Femur (tissue), 1 donor: Measurements from ENCODE around the gene SIVA1.
A peak's percentile ranks its signal among the peaks of the same experiment; 100 is the strongest.
"Not testable (repeated sequence)": the region's sequence is repeated elsewhere in the genome, so short reads cannot be mapped to it uniquely, and the experiment has no call there.

Source experiments
- DNase-seq: peaks from one replicate; pipeline ENCODE4 v3.0.0-alpha.2; 2017

Gene SIVA1

DNA sequence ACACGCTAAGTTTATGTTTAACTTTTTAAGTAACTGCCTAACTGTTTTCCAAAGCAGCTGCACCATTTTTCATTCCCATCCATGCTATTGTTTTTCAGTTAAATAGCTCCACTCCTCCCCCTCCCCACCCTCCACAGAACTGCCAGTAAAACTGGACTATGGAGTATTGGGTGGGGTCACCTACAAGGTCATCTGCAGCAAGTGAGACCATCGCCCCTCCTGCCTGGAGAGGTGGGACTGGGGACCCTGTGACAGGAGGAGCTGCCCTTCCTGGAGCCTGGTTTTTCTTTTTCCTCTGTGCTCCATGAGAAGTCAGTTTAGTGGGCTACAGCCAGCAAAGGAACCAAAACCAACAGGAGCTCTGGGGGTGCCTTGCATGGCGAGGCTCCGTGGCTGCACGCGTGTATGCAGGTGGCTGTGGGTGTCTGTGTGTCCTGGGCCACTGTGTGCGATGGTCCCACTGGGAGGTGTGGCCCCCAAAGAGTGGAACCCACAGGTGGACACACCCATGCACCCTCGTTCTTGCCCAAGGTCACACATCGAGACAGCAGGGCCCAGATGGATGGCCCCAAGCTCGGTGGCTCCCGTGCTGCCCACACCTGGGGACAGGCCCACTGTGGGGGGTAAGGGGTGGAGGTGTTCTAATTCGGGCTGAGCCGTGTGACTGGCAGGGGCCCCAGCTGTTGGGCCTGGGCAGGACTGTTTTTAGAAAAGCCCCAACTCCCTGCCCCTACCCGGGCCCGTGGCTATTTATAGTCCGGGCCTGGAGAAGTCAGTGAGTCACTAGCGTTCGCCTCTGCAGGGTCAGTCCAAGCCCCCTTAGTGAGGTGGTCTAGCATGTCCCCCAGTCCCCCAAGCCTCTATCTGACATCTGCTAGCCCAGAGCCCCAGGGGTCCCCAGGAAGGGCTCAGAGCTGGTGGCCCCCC is 31.2 kb upstream of the SIVA1 start:
- DNase-seq: no peak

DNA sequence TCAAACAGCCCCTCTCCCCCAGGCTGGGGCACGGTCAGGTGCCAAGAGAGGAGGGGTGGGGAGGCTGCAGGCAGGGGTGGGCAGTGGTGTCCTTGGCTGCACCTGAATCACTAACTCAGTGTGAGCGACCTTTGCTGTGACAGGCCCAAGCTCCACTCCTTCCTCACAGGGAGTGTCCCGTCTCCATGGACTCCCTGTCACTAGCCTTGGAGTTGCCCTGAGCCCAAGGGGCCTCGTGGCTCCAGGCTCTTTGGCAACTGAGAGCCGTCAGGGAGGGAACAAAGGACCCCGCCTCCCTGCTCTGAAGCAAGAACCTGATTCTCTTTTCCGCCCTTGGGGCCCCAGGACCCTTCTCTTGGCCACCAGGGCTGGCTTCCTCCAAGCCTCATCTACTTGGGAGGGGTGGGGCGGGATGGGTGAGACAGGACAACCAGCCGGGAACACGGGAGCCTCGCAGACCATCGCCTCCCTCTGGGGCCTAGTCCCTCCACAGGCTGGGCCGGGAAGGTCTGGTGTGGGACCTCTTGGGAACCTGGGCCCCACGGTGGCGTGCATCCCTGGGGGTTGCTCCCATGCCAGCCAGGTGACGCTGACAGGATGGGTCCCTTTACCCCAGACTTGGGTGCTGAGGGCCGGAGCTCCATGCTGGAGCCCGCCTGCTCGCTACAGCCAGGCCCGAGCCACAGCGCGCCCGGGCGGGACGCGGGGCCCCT is 29.9 kb upstream of the SIVA1 start:
- DNase-seq: no peak

DNA sequence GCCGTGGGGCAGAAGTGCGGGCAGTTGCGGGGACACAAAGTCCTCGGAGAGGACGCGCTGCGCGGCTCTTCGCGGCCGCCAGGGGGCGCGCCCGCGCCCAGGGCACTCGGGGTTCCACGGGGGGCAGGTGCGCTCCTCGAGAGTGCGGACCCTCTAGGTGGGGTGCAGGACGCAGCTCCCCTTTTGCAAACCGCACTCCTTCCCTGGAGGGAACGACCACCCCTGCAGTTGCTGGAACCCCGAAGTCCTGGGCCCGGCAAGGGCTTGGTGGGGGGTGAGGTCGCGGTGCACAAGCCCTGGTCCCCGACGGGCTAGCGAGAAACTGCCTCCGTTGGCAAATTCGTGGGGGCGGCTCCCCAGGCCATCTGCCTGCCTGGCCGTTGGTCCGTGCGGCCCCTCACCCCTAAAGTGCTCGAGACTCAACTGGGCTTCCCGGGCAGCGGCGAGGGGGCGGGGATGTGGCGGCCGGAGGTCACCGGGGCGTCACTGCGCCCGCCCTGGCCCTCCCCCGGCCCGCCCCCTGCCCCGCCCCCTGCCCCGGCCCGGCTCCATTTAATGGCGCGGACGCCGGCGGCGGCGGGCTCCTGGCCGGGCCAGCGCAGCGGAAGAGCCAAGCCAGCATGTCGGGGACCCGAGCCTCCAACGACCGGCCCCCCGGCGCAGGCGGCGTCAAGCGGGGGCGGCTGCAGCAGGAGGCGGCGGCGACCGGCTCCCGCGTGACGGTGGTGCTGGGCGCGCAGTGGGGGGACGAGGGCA is 29.1 kb upstream of the SIVA1 start, which contains the start of gene ADSS1:
Gene ADSS1 (plus strand): TSS at position 579 of the 756 bp plus-strand sequence. CDS start 42 bp downstream, at position 621.
- peak; percentile 83 for DNase-seq

DNA sequence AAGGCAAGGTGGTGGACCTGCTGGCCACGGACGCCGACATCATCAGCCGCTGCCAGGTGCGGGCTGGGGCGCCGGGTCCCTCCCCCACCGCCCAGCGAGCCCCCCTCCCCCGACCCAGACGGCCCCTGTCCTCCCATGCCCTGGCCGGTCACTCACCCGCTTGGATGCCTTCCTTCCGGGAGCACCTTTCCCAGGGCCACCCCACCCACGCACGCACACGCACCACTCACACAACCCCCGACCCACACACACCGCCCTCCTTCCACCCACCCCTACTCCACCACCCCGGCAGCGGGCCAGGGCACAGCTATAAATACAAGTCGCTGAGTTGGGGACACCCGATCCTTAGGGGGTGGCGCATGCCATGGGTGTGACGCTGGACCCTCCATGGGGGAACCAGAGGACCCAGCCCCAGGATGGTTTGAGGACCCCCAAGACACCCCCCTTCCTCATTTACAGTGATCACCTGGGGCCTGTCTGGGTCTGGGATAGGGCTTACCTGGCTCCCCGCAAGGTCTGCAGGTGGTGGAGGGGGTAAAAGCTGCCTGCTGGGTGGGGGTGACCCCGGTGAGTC is 28.5 kb upstream of the SIVA1 start:
- peak; percentile 69 for DNase-seq

DNA sequence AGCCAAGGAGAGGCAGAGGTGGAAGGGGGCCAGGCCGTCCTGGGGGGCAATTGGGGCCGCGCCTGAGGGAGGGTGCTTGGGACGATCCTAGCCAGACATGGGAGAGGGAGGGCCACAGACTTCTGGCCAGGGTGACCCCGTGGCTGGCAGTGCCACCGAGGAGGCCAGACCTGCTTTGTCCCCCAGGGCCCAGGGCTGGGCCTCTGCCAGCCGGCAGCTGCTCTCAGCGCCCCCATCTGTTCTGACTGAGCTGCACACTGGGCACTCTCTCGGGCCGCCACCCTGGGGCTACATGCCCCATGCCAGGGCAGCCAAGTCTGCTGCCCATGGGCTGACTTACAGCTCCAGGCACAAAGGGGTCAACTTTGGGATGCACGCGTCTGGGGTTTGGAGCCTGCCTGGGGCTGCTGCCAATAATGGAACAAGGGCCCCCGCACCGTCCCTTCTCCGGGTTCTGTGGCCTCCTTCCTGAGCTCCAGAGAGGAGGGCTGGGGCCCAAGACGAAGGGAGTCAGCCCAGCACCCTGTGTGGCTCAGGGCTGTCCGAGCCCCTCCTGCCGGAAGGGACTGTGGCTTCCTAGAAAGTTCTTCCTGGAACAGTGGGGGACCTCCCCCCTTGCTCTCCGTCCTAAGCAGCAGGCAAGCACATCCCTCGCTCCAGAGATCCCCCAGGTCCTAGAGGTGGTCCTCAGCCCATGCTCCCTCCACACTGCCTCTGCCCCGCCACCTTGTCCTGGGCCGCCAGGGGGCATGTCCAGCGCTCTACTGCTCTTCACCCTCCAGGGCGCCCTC is 27.8 kb upstream of the SIVA1 start:
- peak; percentile 78 for DNase-seq

DNA sequence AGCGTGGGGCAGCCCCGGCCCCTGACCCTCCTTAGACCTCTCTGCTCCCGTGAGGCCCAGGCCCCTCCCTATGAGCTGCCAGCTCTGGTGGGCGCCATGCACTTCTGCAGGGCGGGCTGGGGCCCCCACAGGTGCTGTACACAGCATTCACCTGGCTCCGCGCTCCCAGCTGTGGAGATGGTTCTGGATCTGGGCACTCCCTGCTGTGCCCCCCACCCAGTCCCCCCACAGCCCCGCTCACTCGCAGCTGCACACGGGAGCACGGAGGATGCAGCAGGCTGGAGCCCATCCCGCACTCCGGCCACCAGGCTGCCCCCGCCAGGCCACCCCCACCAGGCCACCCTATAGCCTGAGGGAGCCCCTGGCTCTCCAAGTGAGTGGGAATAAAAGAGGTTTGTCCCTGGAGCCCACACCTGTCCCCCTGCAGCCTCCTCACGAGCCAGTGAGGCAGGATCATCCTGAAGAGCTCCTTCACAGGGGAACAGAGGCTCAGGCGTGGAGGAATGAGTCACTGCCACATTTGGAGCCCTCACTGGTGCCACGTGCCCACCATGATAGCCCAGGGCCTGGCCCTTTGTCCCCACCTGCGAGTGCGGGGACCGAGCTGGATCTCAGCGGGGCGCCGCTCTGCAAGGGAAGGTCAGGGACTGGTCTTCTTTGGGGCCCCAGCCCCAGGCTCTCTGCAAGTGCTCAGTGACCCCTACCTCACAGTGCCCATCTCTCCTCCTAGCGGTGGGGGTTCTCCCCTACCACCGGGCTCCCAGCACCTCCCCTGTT is 27.0 kb upstream of the SIVA1 start:
- DNase-seq: no peak

DNA sequence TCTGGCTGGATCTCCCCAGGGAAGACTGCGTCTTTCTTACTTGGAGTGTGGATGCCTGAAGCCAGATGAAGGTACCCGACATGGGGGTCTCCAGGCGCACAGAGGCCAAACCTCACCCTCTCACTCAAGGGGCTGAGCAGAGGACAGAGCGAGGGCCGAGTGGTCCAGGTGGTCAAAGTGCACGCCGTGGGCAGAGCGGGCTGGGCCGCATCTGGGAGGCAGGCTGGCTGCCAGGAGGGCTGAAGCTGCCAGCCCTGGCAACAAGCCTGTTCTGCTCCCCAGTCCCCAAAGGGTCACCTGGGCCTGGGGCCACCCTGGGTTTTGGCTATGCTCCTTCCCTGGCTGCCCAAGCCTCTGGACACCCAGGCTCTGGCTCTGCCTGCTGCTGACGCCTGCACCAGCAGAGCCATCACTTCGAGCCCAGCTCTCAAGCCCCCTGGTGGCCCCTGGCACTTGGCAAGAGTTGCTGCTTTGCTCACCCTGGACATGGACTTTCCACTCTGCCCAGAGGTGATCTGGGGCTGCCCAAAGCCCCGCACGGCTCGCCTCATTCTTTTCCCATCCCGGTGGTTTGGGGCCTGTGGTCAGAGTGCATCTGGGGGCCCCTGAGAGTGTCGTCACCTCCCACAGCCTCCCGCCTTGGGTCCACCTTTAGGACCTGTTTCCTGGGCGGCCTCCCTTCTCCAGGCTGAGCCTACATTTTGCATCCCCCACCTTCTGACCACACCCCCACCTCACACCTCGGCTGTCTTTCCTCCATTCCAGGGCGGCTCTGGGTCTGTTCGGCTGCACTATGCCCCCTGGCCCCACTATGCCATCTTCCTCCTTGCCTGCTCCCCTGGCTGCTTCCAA is 26.1 kb upstream of the SIVA1 start:
- DNase-seq: no peak

DNA sequence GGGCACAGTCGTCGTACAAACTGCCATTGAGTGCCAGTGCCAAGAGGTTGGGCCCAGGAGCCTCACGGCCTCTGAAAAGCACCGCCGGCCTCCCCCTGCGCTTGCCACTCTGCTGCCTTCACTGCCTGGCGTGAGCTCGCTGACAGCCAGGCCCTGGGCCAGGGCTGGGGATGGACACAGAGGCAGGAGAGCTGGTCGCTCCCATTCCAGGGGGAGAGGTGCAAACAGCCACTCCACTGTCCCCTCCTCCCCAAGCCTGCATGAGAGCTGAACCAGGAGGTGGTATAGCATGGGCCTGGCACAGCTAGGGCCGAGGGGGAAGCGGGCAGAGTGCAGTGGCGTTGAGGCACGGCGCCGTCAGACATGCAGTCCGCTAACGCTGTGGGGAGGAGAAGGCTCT is 24.3 kb upstream of the SIVA1 start:
- no peak for DNase-seq

DNA sequence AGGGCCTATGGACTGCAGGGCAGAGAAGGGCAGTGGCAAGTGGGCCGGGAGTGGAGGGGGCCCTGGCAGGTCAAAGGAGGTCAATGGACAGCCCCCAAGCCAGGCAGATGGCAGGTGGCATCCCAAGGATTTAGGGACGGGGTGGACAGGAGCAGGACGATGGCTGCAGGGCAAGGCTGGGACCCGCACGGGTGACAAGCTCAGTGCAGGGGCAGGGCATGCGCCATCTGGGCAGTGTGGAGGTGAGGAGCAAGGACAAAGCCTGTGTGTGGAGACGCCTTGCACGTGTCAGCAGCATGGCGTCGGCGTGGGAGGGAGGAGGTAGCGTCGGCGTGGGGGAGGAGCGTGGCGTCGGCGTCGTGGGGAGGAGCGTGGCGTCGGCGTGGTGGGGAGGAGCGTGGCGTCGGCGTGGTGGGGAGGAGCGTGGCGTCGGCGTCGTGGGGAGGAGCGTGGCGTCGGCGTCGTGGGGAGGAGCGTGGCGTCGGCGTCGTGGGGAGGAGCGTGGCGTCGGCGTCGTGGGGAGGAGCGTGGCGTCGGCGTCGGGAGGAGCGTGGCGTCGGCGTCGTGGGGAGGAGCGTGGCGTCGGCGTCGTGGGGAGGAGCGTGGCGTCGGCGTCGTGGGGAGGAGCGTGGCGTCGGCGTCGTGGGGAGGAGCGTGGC is 23.6 kb upstream of the SIVA1 start:
- not testable (repeated sequence) for DNase-seq

DNA sequence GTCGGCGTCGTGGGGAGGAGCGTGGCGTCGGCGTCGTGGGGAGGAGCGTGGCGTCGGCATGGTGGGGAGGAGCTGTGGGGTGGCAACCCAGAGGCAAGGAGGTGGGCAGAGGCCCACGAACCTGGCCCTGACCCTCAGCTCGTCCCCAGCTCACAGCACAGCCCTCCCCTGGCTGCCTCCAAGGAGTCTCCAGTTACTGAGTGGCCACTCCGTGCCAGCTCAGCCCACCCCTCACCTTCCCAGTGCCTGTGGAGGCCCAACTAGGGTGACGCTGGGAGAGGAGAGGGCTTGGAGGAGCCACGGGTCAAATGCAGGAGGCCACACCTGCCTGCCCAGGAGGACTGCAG is 23.1 kb upstream of the SIVA1 start:
- DNase-seq: no peak

DNA sequence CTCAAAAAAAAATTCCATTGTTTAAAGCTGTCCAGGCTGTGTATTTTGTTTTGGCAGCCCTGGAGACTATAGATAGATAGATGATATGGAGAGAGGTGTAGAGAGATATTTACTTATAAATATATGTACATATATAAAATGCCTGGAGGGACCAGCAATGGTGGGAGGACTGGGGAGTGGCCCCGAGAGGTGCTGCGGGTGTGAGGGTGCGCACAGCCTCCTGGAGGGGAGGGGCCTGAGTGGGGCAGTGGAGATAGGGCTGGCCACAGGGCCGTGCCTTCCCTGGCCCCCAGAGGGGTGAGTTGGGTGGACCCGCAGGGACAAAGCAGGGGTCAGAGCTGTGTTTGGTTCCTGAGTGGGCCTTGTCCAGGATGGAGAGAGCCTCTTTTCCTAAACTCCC is 22.5 kb upstream of the SIVA1 start:
- DNase-seq: no peak

DNA sequence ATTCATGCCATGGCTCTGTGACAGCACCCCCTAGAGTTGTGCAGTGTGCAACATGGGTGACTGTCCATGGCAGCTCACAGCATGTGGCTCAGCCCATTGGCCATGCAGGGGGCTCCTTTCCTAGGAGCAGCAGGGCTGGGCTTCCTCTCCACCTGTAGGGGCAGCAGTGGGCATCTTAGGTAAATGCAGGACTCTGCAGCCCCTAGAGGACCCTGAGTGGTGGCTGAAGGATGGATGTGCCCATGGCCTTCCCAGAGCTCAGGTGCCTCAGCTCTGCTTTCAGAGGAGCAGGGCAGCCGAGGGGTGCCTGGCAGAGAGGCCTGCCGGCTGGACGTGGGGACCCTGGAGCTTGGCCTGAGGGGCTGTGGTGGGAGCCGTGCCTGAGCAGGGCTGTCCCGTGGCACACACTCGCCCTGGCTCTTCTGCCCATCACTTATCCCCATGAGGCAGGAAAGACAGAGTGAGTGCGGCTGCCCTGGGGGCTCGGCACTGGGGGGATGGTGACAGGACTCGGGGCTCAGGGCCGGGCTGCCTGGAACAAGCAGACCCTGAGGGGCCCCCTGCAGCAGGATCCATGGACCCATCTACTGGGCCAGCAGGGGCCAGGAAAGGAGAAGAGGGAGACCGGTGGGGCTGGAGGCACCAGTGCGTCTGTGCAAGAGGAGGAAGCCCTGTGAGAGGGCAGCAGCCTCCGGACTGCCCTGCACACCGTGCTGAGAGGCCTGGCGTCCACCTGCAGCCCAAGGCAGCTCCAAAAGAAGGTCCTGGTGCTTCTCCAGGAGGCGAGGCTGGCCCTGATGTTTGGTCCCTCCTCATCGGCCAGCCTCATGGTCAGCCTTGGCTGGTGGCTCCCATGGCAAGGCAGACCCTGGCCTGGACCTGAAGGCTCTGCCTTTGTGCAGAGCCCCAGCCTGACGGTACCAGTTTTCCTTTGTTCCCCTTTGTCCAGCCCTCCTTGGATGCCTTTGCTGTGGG is 21.3 kb upstream of the SIVA1 start:
- no peak for DNase-seq

DNA sequence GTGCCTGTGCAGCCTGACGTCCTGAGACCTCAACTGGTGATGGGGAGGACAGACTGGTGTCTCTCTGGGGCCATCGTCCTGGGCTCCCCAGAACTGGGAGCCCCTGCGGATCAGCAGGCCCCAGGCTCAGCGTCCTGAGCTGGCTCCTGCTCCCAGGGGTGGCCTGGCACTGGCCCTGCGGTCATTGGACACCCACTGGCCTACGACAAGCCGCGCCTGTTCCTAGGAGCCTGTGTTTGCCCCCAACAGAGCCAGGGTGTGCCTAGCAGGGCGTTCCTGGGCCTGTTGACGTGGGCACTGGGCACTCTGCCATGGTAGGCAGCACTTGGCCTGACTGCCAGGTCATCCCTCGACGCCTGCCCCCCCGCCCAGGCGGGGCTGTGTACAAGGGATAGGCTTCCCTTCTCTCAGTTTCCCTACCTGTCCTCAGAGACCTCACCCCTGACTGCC is 20.6 kb upstream of the SIVA1 start:
- DNase-seq: peak; percentile 47

DNA sequence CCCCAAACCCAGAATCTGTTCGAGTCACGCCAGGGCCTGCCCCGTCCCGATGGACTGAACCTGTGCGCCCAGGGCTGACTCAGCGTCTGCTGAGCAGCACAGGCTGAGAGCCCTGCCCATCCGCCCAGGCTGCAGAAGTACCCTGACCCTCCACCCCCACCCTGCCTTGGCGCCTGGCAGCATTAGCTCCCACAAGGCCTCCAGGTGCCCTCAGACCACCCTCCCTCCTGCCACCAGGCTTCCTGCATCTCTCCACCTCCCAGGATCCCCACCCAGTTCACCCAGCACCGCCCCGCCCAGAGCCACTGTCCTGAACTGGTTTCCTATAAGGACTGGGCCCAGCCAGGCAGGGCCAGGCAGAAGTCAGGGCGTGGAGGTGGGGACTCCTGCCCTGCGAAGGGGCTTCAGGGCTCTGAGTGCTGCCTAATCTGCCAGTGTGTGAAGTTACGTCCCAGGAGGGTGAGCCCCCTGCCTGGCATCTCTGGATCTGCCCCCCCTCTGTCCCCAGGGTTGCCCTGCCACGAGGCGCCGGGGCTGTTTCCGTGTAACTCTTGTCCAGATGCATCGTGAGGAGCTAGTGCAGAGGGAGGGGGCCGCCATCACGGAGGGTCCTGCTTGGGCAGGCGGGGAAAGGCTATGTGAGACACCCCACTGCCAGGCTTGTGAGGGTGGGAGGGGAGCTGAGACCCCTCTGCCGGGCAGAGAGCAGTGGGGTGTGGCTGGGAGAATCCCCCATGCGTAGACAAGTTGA is 19.8 kb upstream of the SIVA1 start:
- DNase-seq: no peak

DNA sequence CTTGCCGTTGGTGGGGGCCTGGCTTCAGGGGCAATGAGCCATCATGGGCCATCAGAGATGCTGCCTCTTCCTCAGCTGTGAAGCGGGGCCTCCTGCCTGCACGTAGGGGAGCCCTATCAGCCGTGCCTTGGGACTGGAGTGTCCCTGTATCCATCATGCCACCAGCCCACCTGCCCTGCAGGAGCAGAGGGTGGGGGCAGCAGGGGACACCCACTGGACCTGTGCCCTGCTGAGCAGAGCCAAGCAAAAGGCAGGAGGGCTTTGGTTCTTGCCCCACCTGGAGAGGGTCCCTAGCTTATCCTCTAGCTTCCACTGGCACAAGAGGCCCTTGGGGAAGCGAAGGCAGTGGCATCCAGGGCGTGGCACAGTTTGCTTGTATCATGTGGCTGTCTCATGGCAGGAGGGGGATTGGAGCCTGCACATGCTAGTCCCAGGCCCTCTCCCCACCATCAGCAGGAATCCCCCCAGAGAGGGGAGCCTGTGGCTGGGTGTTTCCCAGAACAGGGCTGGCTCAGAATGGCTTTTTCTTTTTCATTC is 18.8 kb upstream of the SIVA1 start:
- DNase-seq: no peak

DNA sequence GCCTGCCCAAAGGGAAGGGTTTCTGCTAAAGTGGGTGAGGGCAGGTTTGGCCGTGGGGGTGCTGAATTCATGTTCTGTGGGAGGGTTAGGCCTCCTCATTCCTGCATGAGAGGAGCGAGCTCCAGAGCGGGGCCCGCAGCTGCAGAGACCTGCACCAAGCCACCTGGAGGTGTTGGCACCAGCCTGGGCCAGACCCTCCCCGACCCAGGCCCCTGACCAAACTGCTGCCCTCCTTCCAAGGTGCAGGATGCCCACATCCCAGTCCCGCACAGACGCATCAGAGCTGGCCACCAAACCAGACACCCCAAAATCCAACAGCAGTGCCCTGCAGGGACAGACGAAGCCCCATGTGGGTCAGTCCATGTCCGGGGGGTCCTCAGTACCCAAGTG is 18.4 kb upstream of the SIVA1 start:
- DNase-seq: no peak

DNA sequence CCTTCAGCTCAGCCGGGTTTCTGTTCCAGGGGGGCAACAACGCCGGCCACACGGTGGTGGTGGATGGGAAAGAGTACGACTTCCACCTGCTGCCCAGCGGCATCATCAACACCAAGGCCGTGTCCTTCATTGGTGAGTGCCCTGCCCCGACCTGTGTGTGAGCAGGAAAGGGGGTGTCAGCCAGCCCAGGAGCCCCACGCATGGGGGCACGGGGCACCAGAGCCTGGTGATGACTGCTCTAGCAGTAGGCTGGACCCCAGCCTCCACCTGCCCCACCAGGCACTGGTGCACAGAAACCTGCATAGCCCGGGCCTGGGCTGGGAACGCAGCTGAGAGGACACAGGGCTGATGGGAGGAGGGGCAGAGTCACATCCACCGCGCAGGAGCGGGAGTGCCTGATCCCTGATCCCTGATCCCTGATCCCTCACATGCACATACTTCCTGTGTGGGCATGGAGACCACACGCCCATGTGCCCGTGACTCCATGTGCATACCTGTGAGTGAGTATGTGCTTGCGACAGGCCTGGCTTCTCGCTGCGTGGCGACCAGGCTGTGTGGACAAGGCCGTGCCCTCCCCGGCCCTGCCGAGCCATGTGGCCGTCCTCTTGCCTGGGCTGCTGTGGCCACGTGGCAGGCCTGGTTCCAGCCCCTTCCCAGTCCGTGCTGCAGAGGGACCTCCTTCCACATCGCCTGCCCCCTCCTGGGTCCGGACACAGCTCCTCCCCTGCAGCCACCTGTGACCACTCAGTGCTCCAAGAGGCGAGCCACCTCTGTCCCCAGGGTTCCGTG is 17.8 kb upstream of the SIVA1 start:
- DNase-seq: peak; percentile 25
